Cardiac muscle cell (in vitro differentiated cells and primary cell): ENCODE data around the gene LRMDA. TPM values are rescaled to one million over a fixed set of nuclear protein-coding genes. Genes with fewer than 3 reads are reported as not detected.
"Not testable (repeated sequence)": the region's sequence is repeated elsewhere in the genome, so short reads cannot be mapped to it uniquely, and the experiment has no call there.

ENCODE experiments used
- DNase-seq, 2 donors: peaks; one replicate each; pipeline versions ENCODE4 v3.0.0 to v3.0.0-alpha.2; 2010 to 2017; ENCODE audit warnings: low read depth in 1 of 2, low spot score in 1 of 2
- H3K27ac ChIP-seq: fragments of 200-600 bp; sonication (generic); 2 replicates; pipeline ENCODE4 v1.5.1; 2016
- H3K27me3 ChIP-seq: fragments of 200-600 bp; sonication (generic); 2 replicates; pipeline ENCODE4 v1.6.0; 2016; ENCODE audit warnings: control low read depth
- H3K36me3 ChIP-seq: fragments of 200-600 bp; sonication (generic); 2 replicates; pipeline ENCODE4 v1.5.1; 2016; ENCODE audit warnings: control low read depth
- H3K4me1 ChIP-seq: fragments of 200-600 bp; sonication (generic); 2 replicates; pipeline ENCODE4 v1.8.1; 2017; ENCODE audit warnings: low read depth, mild to moderate bottlenecking, mixed run types
- H3K4me3 ChIP-seq: fragments of 200-600 bp; sonication (generic); 2 replicates; pipeline ENCODE4 v1.5.1; 2016; ENCODE audit warnings: mild to moderate bottlenecking
- H3K9me3 ChIP-seq: fragments of 200-600 bp; sonication (generic); 2 replicates; pipeline ENCODE4 v1.5.1; 2017; ENCODE audit warnings: low read depth, mild to moderate bottlenecking, control low read depth
- polyA plus RNA-seq: library from polyadenylated mRNA; unstranded; fragments of >200 nt; fragmentation: Nextera tagmentation; extraction: Ambion mirVana; gene quantifications from 2 replicates; pipeline ENCODE4 v1.2.1, GENCODE V29; 2016
- total RNA-seq: library from RNA; depleted of rRNA; stranded (reverse); fragments of >200 nt; gene quantifications from 2 replicates; pipeline ENCODE4 v1.2.3, GENCODE V29; 2016
- TF ChIP-seq, protein P1 (sequence below): IDR thresholded peaks from 2 replicates; pipeline ENCODE4 v1.5.1; 2012; ENCODE audit warnings: low read depth, mild to moderate bottlenecking, low read length

The LRMDA gene
- total and polyA plus RNA-seq, 2 experiments from 2014 or later: 6.2 to 11.7 TPM

DNA sequence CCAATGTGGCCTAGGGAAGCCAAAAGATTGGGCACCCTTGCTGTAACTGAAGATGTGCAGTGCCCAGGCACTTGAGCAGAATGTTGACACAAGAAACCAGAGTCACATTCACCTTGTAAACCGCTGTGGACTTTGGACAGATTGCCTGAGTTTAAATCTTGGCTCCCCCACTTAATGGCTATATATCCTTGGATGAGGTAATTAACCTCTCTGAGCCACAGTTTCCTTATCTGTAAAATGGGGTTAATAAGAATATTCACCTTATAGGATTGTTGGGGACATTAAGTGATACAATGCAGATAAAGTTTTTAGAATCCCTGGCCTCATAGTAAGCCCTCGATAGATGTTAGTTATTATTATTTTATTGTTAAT is 331.0 kb downstream of the LRMDA start:
- no peaks in the 10 kb centered on the region for H3K36me3 ChIP-seq
- H3K4me1 ChIP-seq: peaks cover 25% of the 10 kb centered on the region
- H3K27ac ChIP-seq: no peak overlapping the region
- TF ChIP-seq, protein P1, sequence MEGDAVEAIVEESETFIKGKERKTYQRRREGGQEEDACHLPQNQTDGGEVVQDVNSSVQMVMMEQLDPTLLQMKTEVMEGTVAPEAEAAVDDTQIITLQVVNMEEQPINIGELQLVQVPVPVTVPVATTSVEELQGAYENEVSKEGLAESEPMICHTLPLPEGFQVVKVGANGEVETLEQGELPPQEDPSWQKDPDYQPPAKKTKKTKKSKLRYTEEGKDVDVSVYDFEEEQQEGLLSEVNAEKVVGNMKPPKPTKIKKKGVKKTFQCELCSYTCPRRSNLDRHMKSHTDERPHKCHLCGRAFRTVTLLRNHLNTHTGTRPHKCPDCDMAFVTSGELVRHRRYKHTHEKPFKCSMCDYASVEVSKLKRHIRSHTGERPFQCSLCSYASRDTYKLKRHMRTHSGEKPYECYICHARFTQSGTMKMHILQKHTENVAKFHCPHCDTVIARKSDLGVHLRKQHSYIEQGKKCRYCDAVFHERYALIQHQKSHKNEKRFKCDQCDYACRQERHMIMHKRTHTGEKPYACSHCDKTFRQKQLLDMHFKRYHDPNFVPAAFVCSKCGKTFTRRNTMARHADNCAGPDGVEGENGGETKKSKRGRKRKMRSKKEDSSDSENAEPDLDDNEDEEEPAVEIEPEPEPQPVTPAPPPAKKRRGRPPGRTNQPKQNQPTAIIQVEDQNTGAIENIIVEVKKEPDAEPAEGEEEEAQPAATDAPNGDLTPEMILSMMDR: no peak
- H3K9me3 ChIP-seq: no peaks in the 10 kb centered on the region
- no peak for DNase-seq
- no peak overlapping the region for H3K4me3 ChIP-seq
- H3K27me3 ChIP-seq: no peaks in the 10 kb centered on the region

DNA sequence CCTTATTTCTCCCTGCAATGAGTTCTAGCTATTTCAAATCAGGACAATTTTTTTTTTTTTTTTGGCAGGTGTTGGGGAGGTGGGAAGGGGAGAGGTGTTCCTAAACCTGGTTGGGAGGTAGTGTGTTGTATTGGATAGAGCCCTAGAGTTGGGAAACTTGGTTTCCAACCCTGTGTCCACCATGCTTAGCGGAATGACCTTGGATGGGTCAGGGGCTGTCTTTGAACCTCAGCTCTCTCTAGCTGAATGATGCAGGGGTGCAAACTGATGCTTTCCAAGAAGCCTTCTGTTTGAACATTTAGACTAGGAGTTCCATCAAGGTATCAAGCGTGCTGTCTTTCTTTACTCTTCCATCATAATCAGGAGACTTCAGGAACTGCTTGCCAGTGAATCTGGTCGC is 332.2 kb downstream of the LRMDA start:
- Histone ChIP-seq H3K4me3 (no peak overlapping the region), H3K9me3 (no peaks in the 10 kb centered on the region), H3K27me3 (no peaks in the 10 kb centered on the region), H3K36me3 (no peaks in the 10 kb centered on the region), H3K4me1 (peaks cover 29% of the 10 kb centered on the region), H3K27ac (no peak overlapping the region)
- TF ChIP-seq, protein P1: no peak
- DNase-seq: no peak

DNA sequence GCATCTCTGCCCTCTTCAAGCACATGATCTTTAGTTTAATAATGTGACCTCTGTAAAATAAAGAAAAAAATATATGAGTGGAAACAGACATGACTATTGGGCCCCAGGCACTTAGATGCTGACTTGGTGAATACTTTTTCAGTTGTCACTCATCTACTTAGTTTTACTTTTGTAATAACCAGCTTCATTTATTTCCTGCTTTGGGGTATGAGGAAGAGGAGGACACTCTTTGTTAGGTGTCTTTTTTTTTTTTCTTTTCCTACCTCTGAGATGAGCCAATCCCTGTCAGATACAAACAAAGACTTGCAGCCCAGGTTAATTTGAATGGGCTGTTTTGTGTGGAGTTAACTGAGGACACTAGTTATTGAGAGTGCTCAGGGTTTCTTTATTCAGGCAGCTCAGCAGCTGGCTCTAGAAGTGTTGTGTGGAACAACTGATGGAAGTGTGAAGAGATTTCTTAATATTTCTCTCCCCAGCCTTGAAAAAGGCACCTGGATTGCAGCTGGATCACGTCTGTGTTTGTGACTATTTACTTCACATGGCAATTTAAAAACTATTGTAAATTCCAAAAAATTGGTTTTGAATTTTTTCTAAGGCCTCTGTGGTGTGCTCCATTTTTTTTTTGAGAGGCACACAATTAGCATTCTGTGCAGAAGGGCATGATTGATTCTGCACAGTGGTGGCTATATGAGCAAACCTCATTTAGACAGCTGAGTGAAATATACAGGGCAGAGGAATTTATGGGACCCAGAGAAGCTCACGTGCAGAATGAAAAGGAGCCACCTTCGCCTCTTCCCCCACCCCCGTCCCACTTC is 333.8 kb downstream of the LRMDA start:
- H3K36me3 ChIP-seq: no peaks in the 10 kb centered on the region
- H3K9me3 ChIP-seq: no peaks in the 10 kb centered on the region
- no peak overlapping the region for H3K27ac ChIP-seq
- no peak for DNase-seq
- TF ChIP-seq, protein P1: no peak
- no peaks in the 10 kb centered on the region for H3K27me3 ChIP-seq
- H3K4me1 ChIP-seq: peaks cover 34% of the 10 kb centered on the region
- no peak overlapping the region for H3K4me3 ChIP-seq

DNA sequence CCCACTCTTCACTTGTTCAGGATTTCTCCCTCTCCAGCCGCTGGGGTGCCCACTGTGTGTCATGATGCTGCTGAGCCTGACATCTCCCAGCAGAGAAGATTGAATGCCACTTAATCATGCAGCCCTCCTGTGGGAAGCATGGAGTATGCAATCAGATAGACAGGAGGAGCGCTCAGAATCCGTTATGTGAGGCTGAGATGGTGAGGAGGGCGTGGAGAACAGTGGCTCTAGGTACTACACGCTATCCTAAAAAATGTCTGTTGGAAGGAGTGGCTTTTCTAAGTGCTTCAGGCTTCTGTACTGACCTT is 334.3 kb downstream of the LRMDA start:
- H3K36me3 ChIP-seq: no peaks in the 10 kb centered on the region
- no peak overlapping the region for H3K27ac ChIP-seq
- TF ChIP-seq, protein P1: no peak
- DNase-seq: no peak
- H3K4me3 ChIP-seq: no peak overlapping the region
- no peaks in the 10 kb centered on the region for H3K27me3 ChIP-seq
- peaks cover 32% of the 10 kb centered on the region for H3K4me1 ChIP-seq
- H3K9me3 ChIP-seq: no peaks in the 10 kb centered on the region

DNA sequence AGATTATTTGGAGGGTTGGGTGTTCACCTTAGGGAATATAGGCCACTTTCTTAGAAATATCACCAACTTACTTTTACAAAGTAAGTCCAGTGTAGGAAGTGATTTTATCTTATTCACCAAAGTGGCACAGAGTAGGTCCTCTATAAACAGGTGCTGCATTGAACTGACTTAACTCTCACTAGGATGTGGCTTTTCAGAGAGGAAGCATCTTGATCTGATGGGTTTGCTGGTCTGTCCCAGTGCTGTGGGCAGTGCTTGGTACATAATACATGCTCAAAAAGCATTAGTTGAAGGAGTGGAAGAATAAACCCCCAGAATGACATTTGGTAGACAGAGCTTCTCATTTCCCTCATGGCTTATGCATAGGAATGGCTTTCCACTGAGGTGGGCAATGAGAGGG is 334.7 kb downstream of the LRMDA start:
- Histone ChIP-seq H3K36me3 (no peaks in the 10 kb centered on the region), H3K4me1 (peaks cover 28% of the 10 kb centered on the region), H3K9me3 (no peaks in the 10 kb centered on the region), H3K27ac (no peak overlapping the region), H3K27me3 (no peaks in the 10 kb centered on the region), H3K4me3 (no peak overlapping the region)
- DNase-seq: no peak
- TF ChIP-seq, protein P1: no peak

DNA sequence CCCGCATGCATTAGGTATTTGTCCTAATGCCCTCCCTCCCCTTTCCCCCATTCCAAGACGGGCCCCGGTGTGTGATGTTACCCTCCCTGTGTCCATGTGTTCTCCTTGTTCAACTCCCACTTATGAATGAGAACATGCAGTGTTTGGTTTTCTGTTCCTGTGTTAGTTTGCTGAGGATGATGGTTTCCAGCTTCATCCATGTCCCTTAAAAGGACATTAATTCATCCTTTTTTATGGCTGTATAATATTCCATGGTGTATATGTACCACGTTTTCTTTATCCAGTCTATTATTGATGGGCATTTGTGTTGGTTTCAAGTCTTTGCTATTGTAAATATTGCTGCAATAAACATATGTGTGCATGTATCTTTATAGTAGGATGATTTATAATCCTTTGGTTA is 335.3 kb downstream of the LRMDA start:
- peaks cover 22% of the 10 kb centered on the region for H3K4me1 ChIP-seq
- not testable (repeated sequence) for H3K9me3 ChIP-seq, H3K36me3 ChIP-seq, H3K27me3 ChIP-seq, H3K4me3 ChIP-seq, H3K27ac ChIP-seq, DNase-seq
